K562 (cell line): Measurements from ENCODE around the gene AP1G2.

ENCODE experiments used
- BDP1 ChIP-seq: IDR thresholded peaks from 3 replicates; pipeline ENCODE4 v1.6.1; 2011; ENCODE audit not compliant: insufficient read length, insufficient read depth
- CHD4 ChIP-seq: fragments of 200-600 bp; sonication (generic); IDR thresholded peaks from 3 replicates; pipeline ENCODE4 v1.6.1; 2012; ENCODE audit warnings: low read depth, mild to moderate bottlenecking, mixed read lengths, low read length, inconsistent platforms; ENCODE audit not compliant: insufficient read depth, insufficient replicate concordance, poor library complexity, severe bottlenecking
- CTCF ChIP-seq, 3 experiments: IDR thresholded peaks in 2 of 3; conservative IDR thresholded peaks in 1 of 3; 2 replicates each; pipeline ENCODE4 v1.5.1; 2011 to 2012; ENCODE audit warnings: low read length in 3 of 3, mild to moderate bottlenecking in 3 of 3, control low read depth in 2 of 3, improper control_type of control experiment in 1 of 3, inconsistent platforms in 1 of 3, low read depth in 1 of 3, mixed read lengths in 1 of 3, moderate library complexity in 1 of 3; ENCODE audit not compliant: insufficient read depth in 2 of 3
- ELF1 ChIP-seq: fragments of 200-800 bp; sonication (Bioruptor generic); IDR thresholded peaks from 2 replicates; pipeline ENCODE4 v1.6.1; 2016; ENCODE audit warnings: missing genetic modification characterization, missing compliant biosample characterization
- PBX2 ChIP-seq, 2 experiments: IDR thresholded peaks in 1 of 2; conservative IDR thresholded peaks in 1 of 2; 2 replicates each; pipeline ENCODE4 v1.6.1; 2016; ENCODE audit warnings: low read depth in 2 of 2, mild to moderate bottlenecking in 1 of 2, missing compliant biosample characterization in 1 of 2, missing genetic modification characterization in 1 of 2, moderate library complexity in 1 of 2
- PTBP1 ChIP-seq: fragments of 200-400 bp; formaldehyde crosslinking; IDR thresholded peaks from 2 replicates; pipeline ENCODE4 v1.6.1; 2017; ENCODE audit warnings: low read depth, low read length
- RAD21 ChIP-seq, 2 experiments: fragments of 250-450 bp in 1 of 2; fragments of 450-650 bp in 1 of 2; sonication (Bioruptor Pico) in 1 of 2; formaldehyde crosslinking in 1 of 2; IDR thresholded peaks in 1 of 2; conservative IDR thresholded peaks in 1 of 2; 2 replicates each; pipeline versions ENCODE4 v1.4.0 to v1.8.0; 2020 to 2022; ENCODE audit warnings: mild to moderate bottlenecking in 2 of 2, moderate library complexity in 1 of 2
- SIX5 ChIP-seq, 2 experiments: IDR thresholded peaks; 2 replicates each; pipeline ENCODE4 v1.6.1; 2011; ENCODE audit warnings: low read length in 2 of 2, borderline replicate concordance in 1 of 2, low read depth in 1 of 2, mild to moderate bottlenecking in 1 of 2, moderate library complexity in 1 of 2; ENCODE audit not compliant: insufficient read depth in 1 of 2
- TCF7 ChIP-seq: sonication (generic); IDR thresholded peaks from 2 replicates; pipeline ENCODE4 v1.6.1; 2016; ENCODE audit warnings: antibody characterized with exemption, borderline replicate concordance
- ZNF184 ChIP-seq: sonication (generic); formaldehyde crosslinking; IDR thresholded peaks from 2 replicates; pipeline ENCODE4 v1.5.0; 2020; ENCODE audit warnings: missing genetic modification reagents

- no peak for TF ChIP-seq CTCF (IDR thresholded peaks at IDR 0.05 in 2 of 3, conservative IDR thresholded peaks at IDR 0.05 in 1 of 3; ENCODE audit: insufficient read depth in 2 of 3, low read depth in 1 of 3, low read length in 3 of 3)
- TF ChIP-seq BDP1: no peak
- TF ChIP-seq SIX5 (IDR thresholded peaks at IDR 0.05; ENCODE audit: borderline replicate concordance in 1 of 2, insufficient read depth in 1 of 2, low read depth in 1 of 2, low read length in 2 of 2): no peak
- TF ChIP-seq CHD4: no peak
- no peak for TF ChIP-seq RAD21 (CRISPR knock-in tag; conservative IDR thresholded peaks at IDR 0.05 in 1 of 2, IDR thresholded peaks at IDR 0.05 in 1 of 2)
- no peak for TF ChIP-seq PBX2 (CRISPR knock-in tag; IDR thresholded peaks at IDR 0.05; ENCODE audit: low read depth)
- TF ChIP-seq PBX2 (tag; conservative IDR thresholded peaks at IDR 0.05; ENCODE audit: low read depth): no peak
- no peak for TF ChIP-seq TCF7
- no peak for TF ChIP-seq PTBP1
- TF ChIP-seq ELF1 (tag): no peak
- no peak for TF ChIP-seq ZNF184 (CRISPR knock-in tag)
Observed at GRCh38 chr14:23570806-23571483, 3.4 kb upstream of the AP1G2 start.
